K562 (cell line): ENCODE data around the gene TERB1. TPM values are rescaled to one million over a fixed set of nuclear protein-coding genes. Genes with fewer than 3 reads are reported as not detected.
A peak's percentile ranks its signal among the peaks of the same experiment; 100 is the strongest.

Source experiments
- ARID4B ChIP-seq: sonication (generic); formaldehyde crosslinking; IDR thresholded peaks from 2 replicates; pipeline ENCODE4 v1.8.0; 2022; ENCODE audit warnings: mild to moderate bottlenecking, missing genetic modification reagents
- ARNT ChIP-seq, 2 experiments: fragments of 450-650 bp; IDR thresholded peaks; 2 replicates each; pipeline ENCODE4 v1.6.1; 2016; ENCODE audit warnings: mild to moderate bottlenecking in 1 of 2
- CC2D1A ChIP-seq: fragments of 450-650 bp; IDR thresholded peaks from 2 replicates; pipeline ENCODE4 v1.6.1; 2017; ENCODE audit warnings: mild to moderate bottlenecking
- CHCHD3 ChIP-seq: fragments of 250-450 bp; sonication (Bioruptor Pico); IDR thresholded peaks from 2 replicates; pipeline ENCODE4 v2.1.2; 2022; ENCODE audit warnings: mild to moderate bottlenecking
- GATAD2A ChIP-seq: fragments of 450-650 bp; IDR thresholded peaks from 2 replicates; pipeline ENCODE4 v1.6.1; 2017
- HDAC1 ChIP-seq, 2 experiments: fragments of 450-650 bp; IDR thresholded peaks; 2 replicates each; pipeline ENCODE4 v1.6.1; 2016 to 2017; ENCODE audit warnings: inconsistent platforms in 1 of 2, mild to moderate bottlenecking in 1 of 2, moderate library complexity in 1 of 2
- HMGXB4 ChIP-seq: sonication (generic); formaldehyde crosslinking; IDR thresholded peaks from 2 replicates; pipeline ENCODE4 v1.8.1; 2023; ENCODE audit warnings: mild to moderate bottlenecking, missing genetic modification reagents
- IFI16 ChIP-seq: fragments of 250-450 bp; sonication (Bioruptor Pico); IDR thresholded peaks from 2 replicates; pipeline ENCODE4 v2.1.2; 2022; ENCODE audit warnings: mild to moderate bottlenecking, inconsistent platforms
- NR1H2 ChIP-seq: sonication (generic); formaldehyde crosslinking; IDR thresholded peaks from 2 replicates; pipeline ENCODE4 v1.4.0; 2020; ENCODE audit warnings: mild to moderate bottlenecking, missing genetic modification reagents
- RAD21 ChIP-seq, 2 experiments: fragments of 250-450 bp in 1 of 2; fragments of 450-650 bp in 1 of 2; sonication (Bioruptor Pico) in 1 of 2; formaldehyde crosslinking in 1 of 2; IDR thresholded peaks in 1 of 2; conservative IDR thresholded peaks in 1 of 2; 2 replicates each; pipeline versions ENCODE4 v1.4.0 to v1.8.0; 2020 to 2022; ENCODE audit warnings: mild to moderate bottlenecking in 2 of 2, moderate library complexity in 1 of 2
- SMC3 ChIP-seq: conservative IDR thresholded peaks from 2 replicates; pipeline ENCODE4 v1.6.1; 2011; ENCODE audit warnings: low read depth, low read length, improper control_type of control experiment; ENCODE audit not compliant: insufficient read depth
- STAG1 ChIP-seq: sonication (generic); formaldehyde crosslinking; IDR thresholded peaks from 2 replicates; pipeline ENCODE4 v1.5.0; 2020; ENCODE audit warnings: missing genetic modification reagents, borderline replicate concordance
- TAF1 ChIP-seq: IDR thresholded peaks from 2 replicates; pipeline ENCODE4 v1.6.1; 2011; ENCODE audit warnings: mild to moderate bottlenecking, low read length, moderate library complexity; ENCODE audit not compliant: insufficient read depth, control insufficient read depth, severe bottlenecking; ENCODE audit errors: extremely low read depth
- THRA ChIP-seq: fragments of 450-650 bp; IDR thresholded peaks from 2 replicates; pipeline ENCODE4 v1.6.1; 2017; ENCODE audit warnings: mild to moderate bottlenecking, moderate library complexity
- ZC3H11A ChIP-seq: IDR thresholded peaks from 2 replicates; pipeline ENCODE4 v1.6.1; 2012; ENCODE audit warnings: low read depth, low read length, improper control_type of control experiment
- ZNF280B ChIP-seq: fragments of 250-450 bp; sonication (Bioruptor Pico); IDR thresholded peaks from 2 replicates; pipeline ENCODE4 v1.5.1; 2021; ENCODE audit warnings: mild to moderate bottlenecking
- polyA plus RNA-seq, 8 experiments: library from polyadenylated mRNA; depleted of rRNA in 4 of 8; stranded (reverse) in 5 of 8; unstranded in 3 of 8; fragments of >200 nt; fragmentation: Nextera tagmentation in 2 of 8; fragmentation: Illumina TruSeq in 1 of 8; extraction: Ambion mirVana in 2 of 8; extraction: Trizol in 1 of 8; gene quantifications; 2 replicates each; pipeline versions ENCODE4 v1.2.1 to v1.2.3, GENCODE V29; 2011 to 2014; ENCODE audit warnings: inconsistent platforms in 1 of 8, missing spikeins in 1 of 8
- total RNA-seq, 7 experiments: library from RNA; depleted of rRNA in 6 of 7; stranded (reverse); fragments of >200 nt in 6 of 7; fragmentation: Illumina TruSeq in 2 of 7; extraction: Trizol in 2 of 7; gene quantifications; 2 replicates each; pipeline versions ENCODE4 v1.2.1 to v1.2.3, GENCODE V29; 2011 to 2021; ENCODE audit warnings: low replicate concordance in 1 of 7

Gene TERB1
- total and polyA plus RNA-seq, 9 of the 15 experiments (the other 6 are each of a cell fraction or from before 2014, with no cell fraction given), result not detected

GRCh38 chr16:66830422-66831404 is 29.3 kb upstream of the TERB1 start, which contains the start of gene NAE1 (continued):
- no peak for TF ChIP-seq THRA
- no peak for TF ChIP-seq ARNT (IDR thresholded peaks at IDR 0.05)
- peak; percentile 26 to 55; a peak in 2 of 4 replicates for TF ChIP-seq RAD21 (CRISPR knock-in tag; conservative IDR thresholded peaks at IDR 0.05 in 1 of 2, IDR thresholded peaks at IDR 0.05 in 1 of 2)
- no peak for TF ChIP-seq ZC3H11A
- TF ChIP-seq CHCHD3 (CRISPR knock-in tag), result peak; percentile 73; the same call in 1 of the 2 replicates
- peak; percentile 91 for TF ChIP-seq HMGXB4 (CRISPR knock-in tag)
- TF ChIP-seq HDAC1 (IDR thresholded peaks at IDR 0.05), result peak in 1 of 2 experiments; percentile 58; a peak in 1 of 4 replicates
- peak; percentile 86 for TF ChIP-seq TAF1
- peak; percentile 51; the same call in 1 of the 2 replicates for TF ChIP-seq ARID4B (CRISPR knock-in tag)
- TF ChIP-seq STAG1 (CRISPR knock-in tag), result no peak
- TF ChIP-seq ZNF280B (CRISPR knock-in tag), result no peak
- TF ChIP-seq GATAD2A, result peak; percentile 74; the same call in 1 of the 2 replicates
- peak; percentile 84; the same call in 1 of the 2 replicates for TF ChIP-seq NR1H2 (CRISPR knock-in tag)
- no peak for TF ChIP-seq CC2D1A
- TF ChIP-seq IFI16 (CRISPR knock-in tag), result no peak
- 0 out of 2 replicates have a peak, but pooled peaks have one; percentile 34 for TF ChIP-seq SMC3
